ENCODE measurements around the gene IFNGR2. TPM values are rescaled to one million over a fixed set of nuclear protein-coding genes. Genes with fewer than 3 reads are reported as not detected.
A peak's percentile ranks its signal among the peaks of the same experiment; 100 is the strongest.

IFNGR2 gene
- total and polyA plus RNA-seq, 2 of the 13 experiments (the other 11 are each of a cell fraction or from before 2014, with no cell fraction given): 61.3 to 117 TPM

DNA sequence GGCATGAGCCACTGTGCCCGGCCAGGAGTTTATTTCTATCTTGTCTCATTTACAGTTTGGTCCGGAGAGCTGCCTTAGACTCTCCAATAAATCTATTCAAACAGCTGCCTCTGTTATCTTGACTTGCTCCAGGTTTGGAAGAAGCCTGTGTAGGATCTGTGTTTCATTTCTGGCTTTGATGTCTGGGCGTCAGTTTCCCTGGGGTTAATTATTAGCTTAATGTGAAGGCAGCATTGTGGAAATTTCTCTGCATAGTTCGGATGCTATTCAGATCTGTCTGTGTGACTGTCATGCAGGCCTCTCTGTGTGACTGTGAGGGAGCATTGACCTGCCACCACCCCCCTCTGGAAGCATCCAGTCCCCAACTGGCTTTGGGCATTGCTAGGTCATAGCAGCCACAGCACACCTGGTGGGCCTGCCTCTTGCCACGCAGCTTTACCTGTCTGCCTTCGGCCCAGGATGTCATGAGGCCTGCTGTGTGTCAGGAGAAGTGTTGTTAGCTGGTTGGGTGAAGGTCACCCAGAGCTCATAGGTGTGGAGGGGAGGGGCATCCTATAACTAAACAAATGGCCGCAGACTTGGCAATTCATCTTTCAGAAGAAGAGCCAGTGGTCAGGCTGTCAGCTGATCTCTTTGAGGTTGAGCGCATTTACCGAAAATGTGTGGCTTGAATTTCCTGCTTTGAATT lies 9.8 kb downstream of the IFNGR2 start (continued):
- TF ChIP-seq ZSCAN31 (CRISPR knock-in tag; IDR thresholded peaks at IDR 0.05; ENCODE audit: low read depth): no peak
- no peak for TF ChIP-seq ZNF251 (CRISPR knock-in tag; IDR thresholded peaks at IDR 0.05)
- TF ChIP-seq JUN (CRISPR knock-in tag; IDR thresholded peaks at IDR 0.05): no peak
- no peak for TF ChIP-seq NFRKB (IDR thresholded peaks at IDR 0.05)
- no peak for TF ChIP-seq HNRNPLL (IDR thresholded peaks at IDR 0.05; ENCODE audit: low read depth, low read length, poor library complexity, severe bottlenecking)
- TF ChIP-seq ARID5B (CRISPR knock-in tag; IDR thresholded peaks at IDR 0.05): peak; percentile 57; the same call in 1 of the 2 replicates
- TF ChIP-seq THRA (CRISPR knock-in tag; IDR thresholded peaks at IDR 0.05; ENCODE audit: borderline replicate concordance): peak; percentile 53; the same call in 1 of the 2 replicates
- TF ChIP-seq ZNF850 (CRISPR knock-in tag; conservative IDR thresholded peaks at IDR 0.05): no peak
- 0 out of 2 replicates have a peak, but pooled peaks have one; percentile 37 for TF ChIP-seq RNF2 (conservative IDR thresholded peaks at IDR 0.05; ENCODE audit: low read depth)
- TF ChIP-seq, protein P1, sequence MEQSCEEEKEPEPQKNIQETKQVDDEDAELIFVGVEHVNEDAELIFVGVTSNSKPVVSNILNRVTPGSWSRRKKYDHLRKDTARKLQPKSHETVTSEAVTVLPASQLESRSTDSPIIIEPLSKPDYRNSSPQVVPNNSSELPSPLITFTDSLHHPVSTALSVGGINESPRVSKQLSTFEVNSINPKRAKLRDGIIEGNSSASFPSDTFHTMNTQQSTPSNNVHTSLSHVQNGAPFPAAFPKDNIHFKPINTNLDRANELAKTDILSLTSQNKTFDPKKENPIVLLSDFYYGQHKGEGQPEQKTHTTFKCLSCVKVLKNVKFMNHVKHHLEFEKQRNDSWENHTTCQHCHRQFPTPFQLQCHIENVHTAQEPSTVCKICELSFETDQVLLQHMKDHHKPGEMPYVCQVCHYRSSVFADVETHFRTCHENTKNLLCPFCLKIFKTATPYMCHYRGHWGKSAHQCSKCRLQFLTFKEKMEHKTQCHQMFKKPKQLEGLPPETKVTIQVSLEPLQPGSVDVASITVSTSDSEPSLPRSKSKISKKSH (CRISPR knock-in tag; IDR thresholded peaks at IDR 0.05; ENCODE audit: borderline replicate concordance): no peak
- TF ChIP-seq BORCS8-MEF2B (CRISPR knock-in tag; IDR thresholded peaks at IDR 0.05): peak; percentile 37; the same call in 1 of the 2 replicates
- TF ChIP-seq POGZ (CRISPR knock-in tag; IDR thresholded peaks at IDR 0.05): no peak; the same call in none of the 2 replicates
- TF ChIP-seq ZNF598 (CRISPR knock-in tag; IDR thresholded peaks at IDR 0.05; ENCODE audit: borderline replicate concordance): no peak; the same call in 1 of the 2 replicates
- no peak for TF ChIP-seq JDP2 (CRISPR knock-in tag; IDR thresholded peaks at IDR 0.05; ENCODE audit: borderline replicate concordance)
- TF ChIP-seq ZSCAN25 (CRISPR knock-in tag; IDR thresholded peaks at IDR 0.05): no peak
- peak; percentile 50; the same call in 1 of the 2 replicates for TF ChIP-seq FOXK1 (CRISPR knock-in tag; IDR thresholded peaks at IDR 0.05; ENCODE audit: borderline replicate concordance, low read depth)
- TF ChIP-seq ZNF44 (CRISPR knock-in tag; IDR thresholded peaks at IDR 0.05): no peak
- TF ChIP-seq MYNN (CRISPR knock-in tag; IDR thresholded peaks at IDR 0.05; ENCODE audit: low read depth): 0 out of 2 replicates have a peak, but pooled peaks have one; percentile 76
- TF ChIP-seq SMARCE1 (IDR thresholded peaks at IDR 0.05; ENCODE audit: borderline replicate concordance): no peak
- TF ChIP-seq ZNF740 (CRISPR knock-in tag; IDR thresholded peaks at IDR 0.05): no peak
- TF ChIP-seq ZNF354B (CRISPR knock-in tag; IDR thresholded peaks at IDR 0.05): no peak
- TF ChIP-seq HNRNPH1 (optimal IDR thresholded peaks at IDR 0.05; ENCODE audit: low read depth, low read length): no peak

All from HepG2 (cell line).